GM12875 (cell line): ENCODE results near the gene SIRT3.

ENCODE experiments used
- H3K4me3 ChIP-seq: one replicate; pipeline ENCODE4 v1.5.1; 2011; ENCODE audit warnings: low read depth, low read length, control low read depth
- TF ChIP-seq, protein P1 (sequence below): IDR thresholded peaks from 2 replicates; pipeline ENCODE4 v1.5.1; 2011; ENCODE audit warnings: low read depth, mild to moderate bottlenecking, control low read depth, inconsistent platforms, low read length, moderate library complexity, borderline replicate concordance; ENCODE audit not compliant: insufficient read depth

The SIRT3 gene

GRCh38 chr11:211295-211694 is 24.8 kb downstream of the SIRT3 start:
- H3K4me3 ChIP-seq, result no peak overlapping the region
- TF ChIP-seq, protein P1, sequence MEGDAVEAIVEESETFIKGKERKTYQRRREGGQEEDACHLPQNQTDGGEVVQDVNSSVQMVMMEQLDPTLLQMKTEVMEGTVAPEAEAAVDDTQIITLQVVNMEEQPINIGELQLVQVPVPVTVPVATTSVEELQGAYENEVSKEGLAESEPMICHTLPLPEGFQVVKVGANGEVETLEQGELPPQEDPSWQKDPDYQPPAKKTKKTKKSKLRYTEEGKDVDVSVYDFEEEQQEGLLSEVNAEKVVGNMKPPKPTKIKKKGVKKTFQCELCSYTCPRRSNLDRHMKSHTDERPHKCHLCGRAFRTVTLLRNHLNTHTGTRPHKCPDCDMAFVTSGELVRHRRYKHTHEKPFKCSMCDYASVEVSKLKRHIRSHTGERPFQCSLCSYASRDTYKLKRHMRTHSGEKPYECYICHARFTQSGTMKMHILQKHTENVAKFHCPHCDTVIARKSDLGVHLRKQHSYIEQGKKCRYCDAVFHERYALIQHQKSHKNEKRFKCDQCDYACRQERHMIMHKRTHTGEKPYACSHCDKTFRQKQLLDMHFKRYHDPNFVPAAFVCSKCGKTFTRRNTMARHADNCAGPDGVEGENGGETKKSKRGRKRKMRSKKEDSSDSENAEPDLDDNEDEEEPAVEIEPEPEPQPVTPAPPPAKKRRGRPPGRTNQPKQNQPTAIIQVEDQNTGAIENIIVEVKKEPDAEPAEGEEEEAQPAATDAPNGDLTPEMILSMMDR, result no peak

DNA sequence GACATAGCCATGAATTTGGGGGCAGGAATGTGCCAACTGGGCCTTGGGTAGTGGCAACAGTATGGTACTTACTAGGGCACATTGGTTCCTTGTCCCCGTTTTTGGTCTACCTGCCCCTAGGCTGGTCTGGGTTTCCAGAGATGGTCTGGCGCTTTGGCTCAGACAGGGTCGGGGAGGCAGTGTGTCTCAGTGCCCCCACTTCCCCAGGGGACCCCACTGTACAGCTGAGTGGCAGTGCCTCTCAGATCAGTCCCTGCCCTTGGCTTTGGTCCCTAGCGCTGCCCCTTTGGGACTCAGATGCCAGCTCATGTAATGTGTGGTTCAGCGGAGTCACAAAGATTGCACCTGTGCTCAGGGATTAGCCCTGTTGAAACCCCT is 25.4 kb downstream of the SIRT3 start:
- TF ChIP-seq, protein P1, result no peak
- H3K4me3 ChIP-seq, result no peak overlapping the region

GRCh38 chr11:210122-210802 is 25.9 kb downstream of the SIRT3 start:
- no peak overlapping the region for H3K4me3 ChIP-seq

DNA sequence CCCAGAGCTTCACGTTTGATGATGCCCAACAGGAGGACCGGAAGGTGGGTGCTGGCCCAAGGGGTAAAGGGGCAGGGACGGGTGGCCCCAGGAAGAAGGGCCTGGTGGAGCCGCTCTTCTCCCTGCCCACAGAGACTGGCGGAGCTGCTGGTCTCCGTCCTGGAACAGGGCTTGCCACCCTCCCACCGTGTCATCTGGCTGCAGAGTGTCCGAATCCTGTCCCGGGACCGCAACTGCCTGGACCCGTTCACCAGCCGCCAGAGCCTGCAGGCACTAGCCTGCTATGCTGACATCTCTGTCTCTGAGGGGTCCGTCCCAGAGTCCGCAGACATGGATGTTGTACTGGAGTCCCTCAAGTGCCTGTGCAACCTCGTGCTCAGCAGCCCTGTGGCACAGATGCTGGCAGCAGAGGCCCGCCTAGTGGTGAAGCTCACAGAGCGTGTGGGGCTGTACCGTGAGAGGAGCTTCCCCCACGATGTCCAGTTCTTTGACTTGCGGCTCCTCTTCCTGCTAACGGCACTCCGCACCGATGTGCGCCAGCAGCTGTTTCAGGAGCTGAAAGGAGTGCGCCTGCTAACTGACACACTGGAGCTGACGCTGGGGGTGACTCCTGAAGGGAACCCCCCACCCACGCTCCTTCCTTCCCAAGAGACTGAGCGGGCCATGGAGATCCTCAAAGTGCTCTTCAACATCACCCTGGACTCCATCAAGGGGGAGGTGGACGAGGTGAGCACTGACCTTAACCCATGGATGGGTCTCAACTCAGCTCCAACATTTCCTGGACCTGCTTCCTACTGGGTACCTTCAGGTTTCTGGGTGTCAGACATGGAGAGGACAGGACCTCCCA is 26.6 kb downstream of the SIRT3 start:
- TF ChIP-seq, protein P1, result no peak

More at GRCh38 chr11:210122-210802, 25.9 kb downstream of the SIRT3 start:
- TF ChIP-seq, protein P1, result no peak

GRCh38 chr11:208917-209260 is 27.3 kb downstream of the SIRT3 start:
- TF ChIP-seq, protein P1, result no peak
- peak overlapping the region; percentile 89 for H3K4me3 ChIP-seq

More for the DNA sequence above, 26.6 kb downstream of the SIRT3 start:
- peak overlapping the region; percentile 89 for H3K4me3 ChIP-seq

- TF ChIP-seq, protein P1, result no peak
- peak overlapping the region; percentile 89 for H3K4me3 ChIP-seq
These were observed 27.8 kb downstream of the SIRT3 start for GRCh38 chr11:208181-208916.
